Kidney (tissue), 14 donors: ENCODE measurements around the gene PTOV1. TPM values are rescaled to one million over a fixed set of nuclear protein-coding genes. Genes with fewer than 3 reads are reported as not detected.

Source experiments
- DNase-seq, 5 donors: peaks; one replicate each; pipeline ENCODE4 v3.0.0-alpha.2; 2013 to 2020
- FAIRE-seq: peaks from 2 replicates; lab custom pipeline; 2012; peaks lifted over from hg19 to GRCh38; lab: Jason Lieb, UNC
- H3K27ac ChIP-seq, 2 donors: one replicate each; pipeline ENCODE4 v1.7.0; 2013; ENCODE audit warnings: low read depth in 2 of 2, low read length in 2 of 2, inconsistent platforms in 1 of 2
- H3K27me3 ChIP-seq: one replicate; pipeline ENCODE4 v1.7.1; 2013; ENCODE audit warnings: low read length, inconsistent platforms; ENCODE audit not compliant: control insufficient read depth, insufficient read depth
- H3K36me3 ChIP-seq, 3 donors: one replicate each; pipeline versions ENCODE4 v1.7.0 to v1.7.1; 2013; ENCODE audit warnings: low read length in 3 of 3, control low read depth in 1 of 3, inconsistent platforms in 1 of 3; ENCODE audit not compliant: insufficient read depth in 3 of 3, control insufficient read depth in 2 of 3
- H3K4me1 ChIP-seq, 3 donors: one replicate each; pipeline versions ENCODE4 v1.7.0 to v1.7.1; 2013; ENCODE audit warnings: low read length in 3 of 3, inconsistent platforms in 1 of 3, low read depth in 1 of 3; ENCODE audit not compliant: control insufficient read depth in 2 of 3, insufficient read depth in 2 of 3
- H3K4me3 ChIP-seq, 3 donors: one replicate each; pipeline versions ENCODE4 v1.7.0 to v1.8.1; 2013; ENCODE audit warnings: low read length in 3 of 3, control low read depth in 1 of 3, inconsistent platforms in 1 of 3
- H3K9ac ChIP-seq, 3 donors: one replicate each; pipeline versions ENCODE4 v1.7.0 to v1.7.1; 2013; ENCODE audit warnings: low read length in 3 of 3, control low read depth in 1 of 3, inconsistent platforms in 1 of 3
- H3K9me3 ChIP-seq, 3 donors: one replicate each; pipeline versions ENCODE4 v1.7.0 to v1.7.1; 2013; ENCODE audit warnings: low read length in 3 of 3, control low read depth in 1 of 3, inconsistent platforms in 1 of 3; ENCODE audit not compliant: control insufficient read depth in 2 of 3, insufficient read depth in 1 of 3
- intact Hi-C: fragments of 100-400 bp; cut with DNase I; formaldehyde crosslinking; loops from one replicate; pipeline ENCODE4 v1.11.1; 2022
- polyA plus RNA-seq: library from polyadenylated mRNA; stranded (reverse); fragments of 350-450 nt; fragmentation: Illumina TruSeq; extraction: RNeasy Lipid Tissue Mini Kit (QIAGEN cat#74804); gene quantifications from one replicate; pipeline ENCODE4 v1.2.3, GENCODE V29; 2014; ENCODE audit warnings: low read depth, low replicate concordance; ENCODE audit not compliant: insufficient read depth
- total RNA-seq: library from RNA; stranded (reverse); fragmentation: NEBNext Ultra II Directional; extraction: Animal tissue kit (Norgen Biotek cat#: 25700); gene quantifications from one replicate; pipeline ENCODE4 v1.2.1, GENCODE V29; 2021
- TF ChIP-seq, protein P1 (sequence below): IDR thresholded peaks from 3 replicates; pipeline ENCODE4 v1.5.1; 2012; ENCODE audit warnings: mild to moderate bottlenecking, moderate library complexity, borderline replicate concordance; ENCODE audit not compliant: insufficient read depth; ENCODE audit errors: extremely low read depth
- donor health status: control.
- donor health status: control.
- donor health status: control.
- donor health status: control.
- donor health status: control.
- donor health status: DM: yes; HTN: yes; CAD: no.
- donor health status: Normal renal cell carcinoma (clear cell type).

The PTOV1 gene
- total and polyA plus RNA-seq, 2 donors from 2014 or later, result 118 to 235 TPM

DNA sequence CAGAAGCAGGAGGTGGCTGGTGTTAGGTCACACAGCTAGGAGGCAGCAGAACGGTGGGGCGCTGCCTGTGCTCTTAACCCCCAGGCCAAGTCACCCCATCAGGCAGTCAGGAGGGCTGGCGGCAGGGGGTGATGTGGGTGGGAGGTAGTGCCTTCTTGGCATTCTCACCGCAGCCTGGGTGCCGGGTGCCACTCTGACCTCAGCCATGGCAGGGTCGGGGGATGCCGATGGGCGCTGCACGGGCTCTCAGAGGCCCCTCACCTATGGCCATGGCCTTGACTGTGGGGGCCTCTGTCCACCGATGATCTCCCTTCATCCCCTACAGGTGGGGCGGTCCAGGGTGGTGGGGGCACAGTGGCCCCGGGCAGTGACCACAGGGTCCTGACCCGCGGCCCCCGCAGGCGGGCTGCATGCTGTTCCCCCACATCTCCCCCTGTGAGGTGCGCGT is 5.6 kb downstream of the PTOV1 start:
- Histone ChIP-seq H3K27ac (no peak overlapping the region), H3K9me3 (no peaks in the 10 kb centered on the region), H3K4me3 (no peak overlapping the region), H3K27me3 (no peaks in the 10 kb centered on the region), H3K4me1 (peaks cover 0 to 13% (median 9%) of the 10 kb centered on the region in 3 donors), H3K36me3 (peaks cover 0 to 31% (median 9%) of the 10 kb centered on the region in 3 donors), H3K9ac (no peak overlapping the region)
- TF ChIP-seq, protein P1, sequence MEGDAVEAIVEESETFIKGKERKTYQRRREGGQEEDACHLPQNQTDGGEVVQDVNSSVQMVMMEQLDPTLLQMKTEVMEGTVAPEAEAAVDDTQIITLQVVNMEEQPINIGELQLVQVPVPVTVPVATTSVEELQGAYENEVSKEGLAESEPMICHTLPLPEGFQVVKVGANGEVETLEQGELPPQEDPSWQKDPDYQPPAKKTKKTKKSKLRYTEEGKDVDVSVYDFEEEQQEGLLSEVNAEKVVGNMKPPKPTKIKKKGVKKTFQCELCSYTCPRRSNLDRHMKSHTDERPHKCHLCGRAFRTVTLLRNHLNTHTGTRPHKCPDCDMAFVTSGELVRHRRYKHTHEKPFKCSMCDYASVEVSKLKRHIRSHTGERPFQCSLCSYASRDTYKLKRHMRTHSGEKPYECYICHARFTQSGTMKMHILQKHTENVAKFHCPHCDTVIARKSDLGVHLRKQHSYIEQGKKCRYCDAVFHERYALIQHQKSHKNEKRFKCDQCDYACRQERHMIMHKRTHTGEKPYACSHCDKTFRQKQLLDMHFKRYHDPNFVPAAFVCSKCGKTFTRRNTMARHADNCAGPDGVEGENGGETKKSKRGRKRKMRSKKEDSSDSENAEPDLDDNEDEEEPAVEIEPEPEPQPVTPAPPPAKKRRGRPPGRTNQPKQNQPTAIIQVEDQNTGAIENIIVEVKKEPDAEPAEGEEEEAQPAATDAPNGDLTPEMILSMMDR, result no peak
- FAIRE-seq (no peak), DNase-seq (peak in 1 of 5 donors; percentile 37)
- intact Hi-C loops, result no loop called here

DNA sequence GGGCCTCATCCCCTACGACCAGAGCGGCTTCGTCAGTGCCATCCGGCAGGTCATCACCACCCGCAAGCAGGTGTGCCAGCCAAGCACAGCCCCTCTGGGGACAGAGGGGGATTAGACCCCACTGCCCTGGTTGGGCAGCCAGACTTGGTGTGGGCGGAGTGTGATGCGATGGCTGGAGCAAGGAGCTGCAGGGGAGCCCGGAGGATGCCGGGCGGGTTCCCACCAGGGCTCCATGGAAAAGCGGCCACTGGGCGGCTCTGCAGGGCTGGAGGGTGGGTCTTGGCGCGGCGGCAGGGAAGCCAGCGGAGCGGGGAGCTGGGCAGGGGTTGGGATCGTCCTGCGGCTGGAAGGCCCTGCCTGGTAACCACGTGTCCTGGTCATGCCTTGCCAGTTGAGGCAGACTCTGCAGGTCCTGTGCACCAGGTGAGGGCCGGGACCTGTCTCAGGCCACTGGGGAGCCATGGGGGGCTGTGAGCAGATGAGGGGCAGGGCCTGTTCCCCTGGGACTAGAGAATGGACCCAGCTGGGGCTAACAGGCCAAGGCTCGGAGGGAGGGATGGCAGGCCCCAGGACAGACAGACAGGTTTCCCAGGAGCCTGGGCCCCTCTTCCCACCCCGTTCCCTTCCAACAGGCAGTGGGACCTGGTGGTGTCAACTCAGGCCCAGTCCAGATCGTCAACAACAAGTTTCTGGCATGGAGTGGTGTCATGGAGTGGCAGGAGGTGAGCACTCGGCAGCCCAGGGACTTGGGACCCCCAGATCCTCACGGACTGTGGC is 6.3 kb downstream of the PTOV1 start:
- H3K9me3 ChIP-seq, result no peaks in the 10 kb centered on the region
- no peak overlapping the region for H3K27ac ChIP-seq
- DNase-seq (peak in 1 of 5 donors; percentile 75), FAIRE-seq (no peak)
- peaks cover 0 to 31% (median 9%) of the 10 kb centered on the region in 3 donors for H3K36me3 ChIP-seq
- H3K27me3 ChIP-seq, result no peaks in the 10 kb centered on the region
- TF ChIP-seq, protein P1, result no peak
- H3K9ac ChIP-seq, result no peak overlapping the region
- peaks cover 0 to 9% (median 6%) of the 10 kb centered on the region in 3 donors for H3K4me1 ChIP-seq
- no peak overlapping the region for H3K4me3 ChIP-seq
- intact Hi-C loops, result no loop called here

DNA sequence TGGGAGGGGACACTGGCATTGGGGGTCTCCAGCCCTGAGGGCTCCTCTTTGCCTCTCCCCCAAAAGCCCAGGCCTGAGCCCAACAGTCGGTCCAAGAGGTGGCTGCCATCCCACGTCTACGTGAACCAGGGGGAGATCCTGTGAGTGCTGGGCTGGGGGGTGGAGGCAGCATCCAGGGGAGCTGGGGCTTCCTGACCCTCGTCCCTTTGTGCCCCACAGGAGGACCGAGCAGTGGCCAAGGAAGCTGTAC is 6.8 kb downstream of the PTOV1 start:
- TF ChIP-seq, protein P1, result no peak
- H3K36me3 ChIP-seq, result peaks cover 0 to 31% (median 9%) of the 10 kb centered on the region in 3 donors
- H3K4me1 ChIP-seq, result peaks cover 0 to 4% (median 2%) of the 10 kb centered on the region in 3 donors
- FAIRE-seq (no peak), DNase-seq (peak in 1 of 5 donors; percentile 52)
- no peak overlapping the region for H3K4me3 ChIP-seq
- intact Hi-C loops, result no loop called here
- H3K9ac ChIP-seq, result no peak overlapping the region
- no peak overlapping the region for H3K27ac ChIP-seq
- no peaks in the 10 kb centered on the region for H3K27me3 ChIP-seq
- H3K9me3 ChIP-seq, result no peaks in the 10 kb centered on the region
